Large intestine (tissue), 12 donors: ENCODE data around the gene PARP1. TPM values are rescaled to one million over a fixed set of nuclear protein-coding genes. Genes with fewer than 3 reads are reported as not detected.

Experiments used
- DNase-seq, 2 donors: peaks; one replicate each; pipeline versions ENCODE4 v3.0.0 to v3.0.0-alpha.2; 2013
- H3K27ac ChIP-seq: one replicate; pipeline ENCODE4 v1.5.1; 2013; ENCODE audit warnings: low read length
- H3K27me3 ChIP-seq: 2 replicates; pipeline ENCODE4 v1.6.1; 2013; ENCODE audit warnings: low read length; ENCODE audit not compliant: control insufficient read depth, insufficient read depth
- H3K36me3 ChIP-seq: 2 replicates; pipeline ENCODE4 v1.6.1; 2013; ENCODE audit warnings: low read length; ENCODE audit not compliant: control insufficient read depth, insufficient read depth
- H3K4me1 ChIP-seq: one replicate; pipeline ENCODE4 v1.6.1; 2013; ENCODE audit warnings: low read length; ENCODE audit not compliant: control insufficient read depth, insufficient read depth
- H3K4me3 ChIP-seq: one replicate; pipeline ENCODE4 v1.5.1; 2013; ENCODE audit warnings: low read length
- H3K9me3 ChIP-seq: one replicate; pipeline ENCODE4 v1.6.1; 2013; ENCODE audit warnings: mild to moderate bottlenecking, low read depth, low read length, moderate library complexity; ENCODE audit not compliant: control insufficient read depth
- WGBS: methylation state at CpG from one replicate; pipeline ENCODE4 v1.1.5; 2013; ENCODE audit warnings: low lambda C conversion rate; ENCODE audit not compliant: insufficient coverage; 5-methylcytosine and 5-hydroxymethylcytosine counted together
- long read RNA-seq, 11 donors: transcript quantifications; one replicate each; lab custom pipeline, GENCODE V29; 2026
- polyA plus RNA-seq: library from polyadenylated mRNA; unstranded; fragments of 120-200 nt; gene quantifications from one replicate; pipeline ENCODE4 v1.2.1, GENCODE V29; 2013

The PARP1 gene
- 63.0 TPM for polyA plus RNA-seq
- long read RNA-seq, donor 1, transcript PARP1-203 (23 exons, 3,958 nt): major isoform, 8 of 20 reads
- long read RNA-seq, donor 1, partial matches to known transcripts: 10 of 20 reads
- long read RNA-seq, donor 1, other reads (novel, unspliced or antisense): 0 of 20 reads
- long read RNA-seq, donor 2, transcript PARP1-208 (2 exons, 416 nt): major isoform, 9 of 92 reads
- long read RNA-seq, donor 2, transcript PARP1-203 (23 exons, 3,958 nt): minor isoform, 5 of 92 reads
- long read RNA-seq, donor 2, partial matches to known transcripts: 75 of 92 reads
- long read RNA-seq, donor 2, other reads (novel, unspliced or antisense): 0 of 92 reads
- long read RNA-seq, donor 3: 0 reads
- long read RNA-seq, donor 4, partial matches to known transcripts: 0 of 1 reads
- long read RNA-seq, donor 4, other reads (novel, unspliced or antisense): 0 of 1 reads
- long read RNA-seq, donor 5, partial matches to known transcripts: 24 of 34 reads
- long read RNA-seq, donor 5, other reads (novel, unspliced or antisense): 0 of 34 reads
- long read RNA-seq, donor 6, transcript PARP1-203 (23 exons, 3,958 nt): major isoform, 5 of 50 reads
- long read RNA-seq, donor 6, partial matches to known transcripts: 32 of 50 reads
- long read RNA-seq, donor 6, other reads (novel, unspliced or antisense): 5 of 50 reads
- long read RNA-seq, donor 7, partial matches to known transcripts: 36 of 43 reads
- long read RNA-seq, donor 7, other reads (novel, unspliced or antisense): 0 of 43 reads
- long read RNA-seq, donor 8, transcript PARP1-203 (23 exons, 3,958 nt): major isoform, 7 of 105 reads
- long read RNA-seq, donor 8, transcript PARP1-208 (2 exons, 416 nt): minor isoform, 5 of 105 reads
- long read RNA-seq, donor 8, partial matches to known transcripts: 89 of 105 reads
- long read RNA-seq, donor 8, other reads (novel, unspliced or antisense): 0 of 105 reads
- long read RNA-seq, donor 9, partial matches to known transcripts: 23 of 34 reads
- long read RNA-seq, donor 9, other reads (novel, unspliced or antisense): 0 of 34 reads
- long read RNA-seq, donor 10, transcript PARP1-203 (23 exons, 3,958 nt): major isoform, 10 of 31 reads
- long read RNA-seq, donor 10, partial matches to known transcripts: 15 of 31 reads
- long read RNA-seq, donor 10, other reads (novel, unspliced or antisense): 0 of 31 reads
- long read RNA-seq, donor 11, transcript PARP1-208 (2 exons, 416 nt): major isoform, 6 of 41 reads
- long read RNA-seq, donor 11, partial matches to known transcripts: 27 of 41 reads
- long read RNA-seq, donor 11, other reads (novel, unspliced or antisense): 0 of 41 reads

GRCh38 chr1:226407497-226408284 lies at the start of gene PARP1:
Gene PARP1 (minus strand): TSS chr1:226408093. CDS start chr1:226407929, 164 bp downstream.
- H3K4me1 ChIP-seq: peaks cover 17% of the 10 kb centered on the region
- peak; percentile 71 to 91 for DNase-seq
- WGBS: no CpG with 5 or more reads among the region's 90 CpGs

GRCh38 chr1:226457307-226457712 lies 49.4 kb upstream of the PARP1 start:
- no CpG with 5 or more reads among the region's 14 CpGs for WGBS
- Histone ChIP-seq H3K4me3 (no peak overlapping the region), H3K27ac (no peak overlapping the region), H3K27me3 (peaks cover 35% of the 10 kb centered on the region), H3K36me3 (no peaks in the 10 kb centered on the region), H3K4me1 (no peaks in the 10 kb centered on the region), H3K9me3 (peaks cover 2% of the 10 kb centered on the region)
- DNase-seq: no peak

More at GRCh38 chr1:226407497-226408284, at the start of gene PARP1:
- Histone ChIP-seq H3K27me3 (peaks cover 3% of the 10 kb centered on the region), H3K4me3 (peak within 1 kb of the TSS; percentile 81), H3K27ac (peak within 1 kb of the TSS; percentile 83), H3K36me3 (no peaks in the 10 kb centered on the region), H3K9me3 (no peaks in the 10 kb centered on the region)

GRCh38 chr1:226455843-226456242 lies 48.0 kb upstream of the PARP1 start:
- no peak overlapping the region for H3K4me3 ChIP-seq
- no CpG with 5 or more reads among the region's 10 CpGs for WGBS
- H3K36me3 ChIP-seq: no peaks in the 10 kb centered on the region

GRCh38 chr1:226454349-226454748 lies 46.5 kb upstream of the PARP1 start:
- no peaks in the 10 kb centered on the region for H3K4me1 ChIP-seq
- WGBS: 100% methylated on average over 1 of the region's 2 CpGs
- peaks cover 48% of the 10 kb centered on the region for H3K27me3 ChIP-seq
- DNase-seq: no peak
- H3K27ac ChIP-seq: no peak overlapping the region
- H3K36me3 ChIP-seq: no peaks in the 10 kb centered on the region
- H3K4me3 ChIP-seq: no peak overlapping the region
- no peaks in the 10 kb centered on the region for H3K9me3 ChIP-seq

More at GRCh38 chr1:226455843-226456242, 48.0 kb upstream of the PARP1 start:
- Histone ChIP-seq H3K27ac (no peak overlapping the region), H3K4me1 (no peaks in the 10 kb centered on the region), H3K27me3 (peaks cover 40% of the 10 kb centered on the region), H3K9me3 (no peaks in the 10 kb centered on the region)
- DNase-seq: no peak

GRCh38 chr1:226453015-226453704 lies 45.3 kb upstream of the PARP1 start:
- H3K27ac ChIP-seq: no peak overlapping the region
- 80% methylated on average over 2 of the region's 7 CpGs for WGBS
- peaks cover 43% of the 10 kb centered on the region for H3K27me3 ChIP-seq
- H3K36me3 ChIP-seq: no peaks in the 10 kb centered on the region
- H3K4me3 ChIP-seq: no peak overlapping the region
- no peaks in the 10 kb centered on the region for H3K9me3 ChIP-seq
- no peaks in the 10 kb centered on the region for H3K4me1 ChIP-seq
- no peak for DNase-seq

- DNase-seq: no peak
- Histone ChIP-seq H3K4me1 (no peaks in the 10 kb centered on the region), H3K4me3 (no peak overlapping the region), H3K27me3 (peaks cover 37% of the 10 kb centered on the region), H3K36me3 (no peaks in the 10 kb centered on the region), H3K9me3 (no peaks in the 10 kb centered on the region), H3K27ac (no peak overlapping the region)
- WGBS: 69% methylated on average over 2 of the region's 2 CpGs
Observed at GRCh38 chr1:226450688-226451087, 42.8 kb upstream of the PARP1 start.

- no peaks in the 10 kb centered on the region for H3K9me3 ChIP-seq
- no CpG with 5 or more reads among the region's 5 CpGs for WGBS
- DNase-seq: no peak
- H3K27ac ChIP-seq: no peak overlapping the region
- H3K27me3 ChIP-seq: peaks cover 35% of the 10 kb centered on the region
- no peak overlapping the region for H3K4me3 ChIP-seq
- no peaks in the 10 kb centered on the region for H3K4me1 ChIP-seq
- H3K36me3 ChIP-seq: no peaks in the 10 kb centered on the region
Observed at GRCh38 chr1:226449823-226450222, 41.9 kb upstream of the PARP1 start.

- no CpG with 5 or more reads among the region's 4 CpGs for WGBS
- Histone ChIP-seq H3K9me3 (no peaks in the 10 kb centered on the region), H3K27me3 (peaks cover 41% of the 10 kb centered on the region), H3K4me3 (no peak overlapping the region), H3K4me1 (no peaks in the 10 kb centered on the region), H3K36me3 (no peaks in the 10 kb centered on the region), H3K27ac (no peak overlapping the region)
- DNase-seq: no peak
Observed at GRCh38 chr1:226447932-226448665, 40.2 kb upstream of the PARP1 start.
